Inflammatory macrophage treated with lipopolysaccharide for 1 hour (primary cell): ENCODE results near the gene OPHN1.

Source experiments
- DNase-seq, 2 donors: peaks; one replicate each; pipeline ENCODE4 v3.0.0-alpha.2; 2020 to 2022

OPHN1 gene

DNA sequence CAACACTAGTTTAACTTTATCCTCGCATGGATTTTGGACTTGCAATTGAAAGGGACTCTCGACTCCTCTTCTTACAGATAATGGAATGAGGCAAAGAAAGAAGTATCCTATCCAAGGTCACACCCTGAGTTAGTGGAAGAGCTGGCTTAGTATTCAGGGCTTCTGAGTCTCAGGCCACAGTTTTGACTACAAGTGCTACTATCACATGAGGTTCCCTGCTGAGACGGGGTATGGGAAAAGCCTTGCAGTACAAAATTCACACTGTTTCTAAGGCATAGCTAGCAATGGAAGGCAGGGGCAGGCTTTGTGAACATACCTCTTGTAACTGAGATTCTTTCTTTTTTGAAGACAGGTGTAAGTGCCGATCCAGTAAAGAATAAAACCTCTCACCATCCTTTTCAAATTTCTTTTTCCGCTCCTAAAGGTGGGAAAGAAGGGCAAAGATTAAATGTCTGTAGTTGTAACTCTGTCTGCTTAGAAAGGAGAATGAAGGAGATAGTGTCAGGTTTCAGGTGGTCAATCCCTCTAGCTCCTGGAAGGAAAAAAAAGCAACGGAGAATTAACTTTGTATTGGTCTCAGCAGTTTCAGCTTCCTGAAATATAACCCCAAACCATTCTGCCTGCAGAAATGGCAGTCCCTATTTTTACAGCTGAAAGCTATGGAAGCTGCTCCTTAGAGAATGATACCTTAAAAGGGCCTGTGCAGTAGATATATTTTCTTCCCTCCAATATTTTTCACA lies 199.0 kb downstream of the OPHN1 start:
- no peak for DNase-seq

DNA sequence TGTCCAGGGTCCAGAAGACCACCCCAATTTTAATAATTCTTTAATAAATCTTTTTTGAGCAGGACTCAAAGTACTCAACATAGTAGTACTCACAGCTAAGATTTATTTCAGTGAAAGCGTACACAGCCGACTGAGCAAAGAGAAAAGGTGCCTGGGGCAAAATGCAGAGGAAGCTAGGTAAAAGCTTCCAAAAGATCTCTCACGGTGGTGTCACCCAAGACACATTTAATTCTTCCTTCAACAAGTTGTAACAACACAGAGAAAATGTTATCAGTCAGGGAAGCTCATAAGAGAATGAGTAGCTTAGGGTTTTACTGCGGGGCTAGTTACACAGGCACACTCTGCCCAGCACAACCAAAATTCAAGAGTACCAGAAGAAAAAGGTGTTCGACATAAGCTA lies 201.1 kb downstream of the OPHN1 start:
- no peak for DNase-seq

GRCh38 chrX:68209008-68209407 lies 224.3 kb downstream of the OPHN1 start:
- DNase-seq = no peak

DNA sequence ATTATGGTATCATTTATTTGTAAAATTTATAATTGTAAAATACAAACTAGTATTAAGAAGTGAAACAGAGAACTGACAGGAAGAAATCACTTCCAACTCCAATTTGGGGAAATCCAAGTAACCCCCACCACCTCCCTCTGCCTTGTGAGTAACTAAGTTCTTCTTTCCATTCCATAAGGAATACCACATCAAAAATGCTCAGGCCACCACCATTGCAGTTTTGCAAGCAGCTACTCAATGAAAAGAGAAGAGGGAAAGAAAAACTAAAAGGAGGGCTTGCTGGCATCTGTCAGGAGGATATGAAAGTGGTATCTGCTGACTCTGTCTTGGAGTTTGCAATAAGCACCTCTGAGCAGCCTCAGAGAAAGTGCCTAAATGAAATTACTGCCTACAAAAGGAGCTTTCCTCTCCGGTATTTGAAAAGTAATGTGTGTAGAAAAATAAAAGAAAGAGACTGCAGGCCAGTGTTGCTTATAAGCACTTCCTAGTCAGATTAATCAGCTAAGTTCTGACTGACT lies 228.7 kb downstream of the OPHN1 start:
- DNase-seq = peak; percentile 15 to 50

DNA sequence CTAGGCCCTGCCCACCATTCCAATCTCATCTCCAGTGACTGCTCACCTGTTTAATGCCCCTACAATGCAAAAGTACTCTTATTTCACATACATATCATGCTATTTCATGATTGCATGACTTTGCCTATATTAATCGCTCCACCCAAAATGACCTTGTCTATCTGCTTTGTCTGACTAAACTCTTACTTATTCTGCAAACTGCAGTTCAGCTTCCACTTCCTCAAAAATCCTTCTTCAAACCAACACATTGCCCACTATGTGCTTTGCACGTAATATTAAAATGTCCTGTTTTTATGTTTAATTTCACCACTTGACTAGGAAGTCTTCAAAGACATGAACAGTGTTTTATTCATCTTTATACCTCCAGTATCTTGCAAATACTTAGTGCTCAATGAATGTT lies 229.6 kb downstream of the OPHN1 start:
- peak; percentile 19 to 36 for DNase-seq

- no peak for DNase-seq
Measured at GRCh38 chrX:68203211-68203610, 230.1 kb downstream of the OPHN1 start.

DNA sequence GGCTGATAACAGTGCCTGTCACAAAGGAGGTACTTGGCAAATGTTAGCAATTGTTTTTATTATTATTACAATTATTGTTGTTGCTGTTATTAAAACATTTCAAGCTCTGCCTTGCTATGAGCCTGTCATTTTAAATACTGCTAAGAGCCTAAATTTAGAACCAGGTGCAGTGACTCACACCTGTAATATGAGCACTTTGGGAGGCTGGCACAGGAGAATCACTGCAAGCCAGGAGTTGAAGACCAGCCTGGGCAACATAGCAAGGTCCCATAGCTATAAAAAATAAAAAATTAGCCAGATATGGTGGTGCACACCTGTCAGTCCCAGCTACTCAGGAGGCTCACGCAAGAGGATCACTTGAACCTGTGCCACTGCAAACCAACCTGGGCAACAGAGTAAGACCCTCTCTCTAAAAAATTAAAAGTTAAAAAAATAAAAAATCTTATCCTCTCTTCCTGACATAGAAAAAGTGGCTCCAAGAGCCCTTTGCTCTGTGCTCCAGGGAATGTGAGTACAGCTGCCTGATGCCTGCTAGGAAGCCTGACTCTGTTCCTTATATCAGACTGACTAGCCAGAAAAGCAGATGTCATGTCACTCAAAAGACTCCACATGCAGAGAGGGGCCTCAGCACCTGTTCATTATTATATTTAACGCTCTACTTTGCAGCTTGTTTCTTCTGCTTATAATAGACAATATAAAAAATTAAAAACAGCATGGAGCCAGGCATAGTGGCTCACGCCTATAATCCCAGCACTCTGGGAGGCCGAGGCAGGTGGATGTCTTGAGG lies 234.0 kb downstream of the OPHN1 start:
- no peak for DNase-seq

- peak; percentile 17 to 54 for DNase-seq
Measured at GRCh38 chrX:68196939-68197791, 236.1 kb downstream of the OPHN1 start.

- DNase-seq = no peak
Measured at GRCh38 chrX:68195561-68195960, 237.7 kb downstream of the OPHN1 start.

DNA sequence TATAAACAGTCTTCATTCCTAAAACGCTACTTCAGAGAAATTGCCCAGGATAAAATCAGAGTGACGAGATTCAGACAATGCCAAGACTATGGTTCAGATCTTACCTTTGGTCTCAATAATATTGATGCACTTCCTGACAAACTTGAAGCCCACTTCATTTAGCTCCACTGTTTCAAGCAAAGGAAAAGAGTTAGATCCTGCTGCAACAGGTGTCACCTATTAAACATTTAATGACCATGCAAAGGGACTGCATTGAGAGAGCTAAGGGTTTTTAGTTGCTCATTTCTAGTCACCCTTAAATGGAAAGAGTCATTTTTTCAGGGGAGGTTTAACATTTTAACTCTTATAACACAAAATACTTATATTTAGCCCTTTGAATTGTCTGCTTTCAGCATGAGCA lies 239.5 kb downstream of the OPHN1 start:
- DNase-seq = no peak

- DNase-seq = no peak
Measured at GRCh38 chrX:68193234-68193633, 240.1 kb downstream of the OPHN1 start.

GRCh38 chrX:68190799-68191198 lies 242.5 kb downstream of the OPHN1 start:
- DNase-seq = no peak

DNA sequence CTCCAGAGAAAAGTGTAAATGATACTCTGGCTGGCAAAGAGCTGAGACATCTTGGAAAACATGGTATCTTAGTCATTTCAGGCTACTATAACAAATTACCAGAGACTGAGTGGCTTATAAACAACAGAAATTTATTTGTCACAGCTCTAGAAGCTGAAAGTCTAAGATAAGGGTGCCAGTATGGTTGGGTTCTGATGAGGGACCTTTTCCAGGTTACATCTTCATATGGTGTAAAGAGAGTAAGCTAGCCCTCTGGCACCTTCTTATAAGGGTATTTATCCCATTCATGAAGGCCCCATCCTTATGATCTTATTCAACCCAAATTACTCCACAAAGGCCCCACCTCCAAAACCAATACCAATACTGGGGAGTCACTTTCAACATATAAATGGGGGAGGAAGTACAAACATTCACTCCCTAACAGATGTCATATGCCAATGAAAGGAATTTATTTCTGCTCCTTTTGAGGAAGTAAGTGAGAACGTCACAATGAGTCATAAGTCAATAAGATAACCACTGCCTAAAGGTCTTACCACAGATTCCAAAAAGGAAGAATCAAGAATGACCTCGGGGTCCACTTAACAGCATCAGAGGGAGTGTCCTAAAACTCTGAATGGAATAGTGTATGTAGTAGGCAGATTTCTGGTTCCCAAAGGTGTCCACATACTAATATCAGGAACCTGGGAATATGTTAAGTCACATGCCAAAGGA lies 246.6 kb downstream of the OPHN1 start:
- peak; percentile 48 to 77 for DNase-seq

- no peak for DNase-seq
Measured at GRCh38 chrX:68185161-68185560, 248.1 kb downstream of the OPHN1 start.

- DNase-seq = peak; percentile 17 to 52
Measured at GRCh38 chrX:68183612-68184214, 249.6 kb downstream of the OPHN1 start.

- peak; percentile 44 to 49 for DNase-seq
Measured at GRCh38 chrX:68180579-68180978, 252.7 kb downstream of the OPHN1 start.

GRCh38 chrX:68179355-68179754 lies 253.9 kb downstream of the OPHN1 start:
- DNase-seq = no peak

DNA sequence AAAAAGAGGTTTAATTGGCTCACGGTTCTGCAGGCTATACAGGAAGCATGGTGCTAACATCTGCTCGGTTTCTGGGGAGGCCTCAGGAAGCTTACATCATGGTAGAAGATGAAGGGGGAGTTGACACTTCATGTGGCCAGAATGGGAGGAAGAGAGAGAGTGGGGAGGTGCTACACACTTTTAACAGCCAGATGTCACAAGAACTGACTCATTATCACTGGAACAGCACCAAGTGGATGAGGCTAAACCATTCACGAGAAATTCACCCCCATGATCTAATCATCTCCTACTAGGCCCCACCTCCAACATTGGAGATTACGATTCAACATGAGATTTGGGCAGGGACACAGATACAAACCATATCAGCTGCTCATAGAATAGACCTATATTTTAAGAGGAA lies 255.8 kb downstream of the OPHN1 start:
- DNase-seq = no peak

DNA sequence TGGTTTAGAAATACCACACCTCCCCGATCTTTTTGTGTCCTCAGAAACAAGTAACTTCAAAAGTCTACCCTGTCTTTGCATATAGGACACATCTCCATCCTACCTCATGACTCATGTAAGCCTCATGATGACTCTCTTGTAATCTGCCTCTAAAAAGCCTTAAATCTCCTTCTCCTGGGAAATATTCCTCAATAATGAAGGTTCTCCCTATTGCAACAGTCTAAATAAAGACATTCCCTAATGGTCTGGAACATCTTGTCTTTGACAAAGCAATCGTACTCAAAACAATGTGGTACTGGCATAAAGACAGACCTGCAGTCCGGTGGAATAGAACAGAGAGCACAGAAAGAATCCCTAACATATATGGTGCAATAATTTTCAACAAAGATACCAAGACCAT lies 257.7 kb downstream of the OPHN1 start:
- DNase-seq = no peak

DNA sequence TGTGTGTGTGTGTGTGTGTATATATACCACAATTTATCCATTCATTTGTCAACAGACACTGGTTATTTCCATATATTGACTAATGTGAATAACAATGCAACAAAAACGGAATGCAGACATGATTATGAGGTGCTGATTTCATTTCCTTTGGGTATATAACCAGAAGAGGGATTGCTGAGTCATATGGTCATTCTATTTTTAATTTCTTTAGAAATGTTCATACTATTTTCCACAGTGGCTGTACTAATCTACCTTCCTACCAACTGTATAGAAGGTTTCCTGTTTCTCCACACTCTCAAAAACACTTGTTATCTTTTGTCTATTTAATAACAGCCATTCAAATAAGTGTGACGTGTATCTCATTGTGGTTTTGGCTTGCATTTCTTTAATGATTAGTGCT lies 269.9 kb downstream of the OPHN1 start:
- DNase-seq = no peak

DNA sequence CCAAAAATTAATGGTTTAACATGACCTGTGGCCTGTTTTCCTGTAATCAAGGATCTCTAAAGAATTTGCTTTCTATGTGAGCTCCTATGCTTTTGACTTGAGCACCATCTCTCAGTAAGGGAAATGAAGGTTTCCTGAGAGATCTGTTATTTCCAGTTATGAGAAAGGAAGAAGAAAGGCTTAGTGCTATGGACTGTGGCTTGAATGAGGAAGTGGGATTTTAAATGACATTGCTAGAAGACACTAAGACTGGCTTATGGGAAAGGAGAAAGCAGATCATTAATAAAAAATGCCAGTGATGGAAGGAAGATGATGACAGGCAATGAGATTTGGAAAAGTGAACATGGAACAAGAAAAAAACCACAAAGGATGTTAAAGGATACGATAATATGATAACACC lies 285.4 kb downstream of the OPHN1 start:
- no peak for DNase-seq

GRCh38 chrX:68146054-68146453 lies 287.2 kb downstream of the OPHN1 start:
- DNase-seq = peak; percentile 8 to 22
